Measurements from ENCODE around the gene SMIM10L2A. TPM values are rescaled to one million over a fixed set of nuclear protein-coding genes. Genes with fewer than 3 reads are reported as not detected.

The SMIM10L2A gene
- total and polyA plus RNA-seq, 10 of the 15 experiments (the other 5 are each of a cell fraction or from before 2014, with no cell fraction given) = 0.02 to 0.05 (median 0.03) TPM; not detected in 7

GRCh38 chrX:135438734-135439043 lies 16.9 kb downstream of the SMIM10L2A start:
- intact Hi-C loops (cut with micrococcal nuclease; ENCODE audit: unreplicated experiment) (no loop called here), in situ Hi-C loops (cut with MboI) (no loop called here)
- POLR2A ChIA-PET = no interaction called here
- Histone ChIP-seq H3K4me1 (ENCODE audit: control insufficient read depth, insufficient read depth, low read length) (no peaks in the 10 kb centered on the region), H3K36me3 (ENCODE audit: control insufficient read depth in 2 of 2, insufficient read depth in 2 of 2, low read length in 1 of 2) (no peaks in the 10 kb centered on the region), H3K9me3 (replicated peaks; ENCODE audit: control insufficient read depth, insufficient read depth, low read length) (no peaks in the 10 kb centered on the region; the same call in 2 of the 3 replicates), H3K27me3 (replicated peaks in 1 of 2; ENCODE audit: control insufficient read depth in 2 of 2, insufficient read depth in 2 of 2, low read length in 1 of 2) (no peaks in the 10 kb centered on the region), H3K27ac (ENCODE audit: control insufficient read depth, insufficient read depth) (no peak overlapping the region), H3K4me2 (ENCODE audit: control insufficient read depth, insufficient read depth) (no peak overlapping the region), H3K4me3 (no peak overlapping the region), H2AFZ (ENCODE audit: control insufficient read depth, low read depth, low read length) (no peak overlapping the region), H3K9ac (ENCODE audit: control insufficient read depth, insufficient read depth, low read length) (no peak overlapping the region), H3K79me2 (ENCODE audit: control insufficient read depth, insufficient read depth, low read length) (no peaks in the 10 kb centered on the region), H4K20me1 (ENCODE audit: control insufficient read depth, insufficient read depth) (no peaks in the 10 kb centered on the region)
- FAIRE-seq = no peak
- RAD21 ChIA-PET (ENCODE audit: unreplicated experiment) = interaction anchor here (0.8 kb wide), 1 partner anchor 11 kb away, joined by 3 read pairs; no protein-coding TSS in a partner anchor
- no peak for ATAC-seq
- 28% methylated on average over 7 of the region's 7 CpGs for WGBS (ENCODE audit: insufficient coverage, insufficient replicate concordance, low lambda C conversion rate, missing lambda C conversion rate)
- TF ChIP-seq JUNB (IDR thresholded peaks at IDR 0.05) (no peak), BCL3 (IDR thresholded peaks at IDR 0.05; ENCODE audit: borderline replicate concordance, insufficient read depth, low read depth, low read length, poor library complexity, severe bottlenecking) (no peak), RAD21 (IDR thresholded peaks at IDR 0.05; ENCODE audit: insufficient read depth, low read depth, low read length) (no peak), CBX5 (IDR thresholded peaks at IDR 0.05; ENCODE audit: low read depth) (no peak), YBX1 (IDR thresholded peaks at IDR 0.05) (no peak), STAT3 (IDR thresholded peaks at IDR 0.05; ENCODE audit: low read depth, low read length) (no peak), MLLT1 (IDR thresholded peaks at IDR 0.05) (no peak), BHLHE40 (IDR thresholded peaks at IDR 0.05; ENCODE audit: borderline replicate concordance in 1 of 2, low read depth in 2 of 2, low read length in 1 of 2) (no peak), CEBPB (IDR thresholded peaks at IDR 0.05; ENCODE audit: borderline replicate concordance in 1 of 2, low read depth in 2 of 2, low read length in 2 of 2) (no peak), RAD51 (IDR thresholded peaks at IDR 0.05) (no peak), MYC (IDR thresholded peaks at IDR 0.05; ENCODE audit: insufficient read depth, insufficient read length, insufficient replicate concordance, low read length, severe bottlenecking) (no peak), NKRF (conservative IDR thresholded peaks at IDR 0.05) (no peak)
- TF ChIP-seq, protein P1, sequence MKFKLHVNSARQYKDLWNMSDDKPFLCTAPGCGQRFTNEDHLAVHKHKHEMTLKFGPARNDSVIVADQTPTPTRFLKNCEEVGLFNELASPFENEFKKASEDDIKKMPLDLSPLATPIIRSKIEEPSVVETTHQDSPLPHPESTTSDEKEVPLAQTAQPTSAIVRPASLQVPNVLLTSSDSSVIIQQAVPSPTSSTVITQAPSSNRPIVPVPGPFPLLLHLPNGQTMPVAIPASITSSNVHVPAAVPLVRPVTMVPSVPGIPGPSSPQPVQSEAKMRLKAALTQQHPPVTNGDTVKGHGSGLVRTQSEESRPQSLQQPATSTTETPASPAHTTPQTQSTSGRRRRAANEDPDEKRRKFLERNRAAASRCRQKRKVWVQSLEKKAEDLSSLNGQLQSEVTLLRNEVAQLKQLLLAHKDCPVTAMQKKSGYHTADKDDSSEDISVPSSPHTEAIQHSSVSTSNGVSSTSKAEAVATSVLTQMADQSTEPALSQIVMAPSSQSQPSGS (IDR thresholded peaks at IDR 0.05; ENCODE audit: low read length) = no peak
- CTCF ChIA-PET = interaction anchor here (0.8 kb wide), 1 partner anchor 250 kb away, joined by 3 read pairs; no protein-coding TSS in a partner anchor
- no peak for DNase-seq (ENCODE audit: low read depth, low spot score)
- no TSS peak for BruUV-seq (replicated peaks)
- SMC1A ChIA-PET (ENCODE audit: uncharacterized antibody, unreplicated experiment) = interaction anchor here (1.3 kb wide), 1 partner anchor 40 kb away, joined by 3 read pairs; no protein-coding TSS in a partner anchor
